Neural cell (in vitro differentiated cells): Measurements from ENCODE around the gene RAB3A. TPM values are rescaled to one million over a fixed set of nuclear protein-coding genes. Genes with fewer than 3 reads are reported as not detected.

Experiments used
- H2AFZ ChIP-seq: fragments of 200-600, 300-800 bp; sonication (generic), shearing (Covaris generic); 2 replicates; pipeline ENCODE4 v1.6.0; 2014; ENCODE audit warnings: low read depth, mild to moderate bottlenecking, antibody characterized with exemption, low read length, moderate library complexity
- H3F3A ChIP-seq: fragments of 200-600 bp; shearing (Covaris generic); 2 replicates; pipeline ENCODE4 v1.6.1; 2016; ENCODE audit warnings: mild to moderate bottlenecking, moderate library complexity, mixed read lengths, antibody characterized with exemption, low read length; ENCODE audit not compliant: insufficient read depth, poor library complexity, severe bottlenecking
- H3K27ac ChIP-seq: fragments of 200-600, 300-800 bp; sonication (generic), shearing (Covaris generic); 2 replicates; pipeline ENCODE4 v1.5.1; 2014; ENCODE audit warnings: mild to moderate bottlenecking, low read length, moderate library complexity
- H3K27me3 ChIP-seq: fragments of 300-800, 200-600 bp; sonication (generic), shearing (Covaris generic); 2 replicates; pipeline ENCODE4 v1.6.0; 2014; ENCODE audit warnings: mild to moderate bottlenecking, low read depth, low read length, moderate library complexity; ENCODE audit not compliant: insufficient read depth
- H3K36me3 ChIP-seq: fragments of 300-800, 200-600 bp; sonication (generic), shearing (Covaris generic); 2 replicates; pipeline ENCODE4 v1.5.1; 2014; ENCODE audit warnings: mild to moderate bottlenecking, antibody characterized with exemption, low read length, moderate library complexity; ENCODE audit not compliant: insufficient read depth
- H3K4me2 ChIP-seq: fragments of 300-800, 200-600 bp; sonication (generic), shearing (Covaris generic); 2 replicates; pipeline ENCODE4 v1.6.0; 2014; ENCODE audit warnings: mild to moderate bottlenecking, low read length
- H3K4me3 ChIP-seq: fragments of 300-800, 200-600 bp; sonication (generic), shearing (Covaris generic); 2 replicates; pipeline ENCODE4 v1.5.1; 2014; ENCODE audit warnings: mild to moderate bottlenecking, low read length, moderate library complexity
- H3K79me2 ChIP-seq: fragments of 200-600 bp; shearing (Covaris generic); replicated peaks from 2 replicates; pipeline ENCODE4 v1.6.0; 2014; ENCODE audit warnings: mild to moderate bottlenecking, low read length, moderate library complexity; ENCODE audit not compliant: insufficient read depth
- H3K9ac ChIP-seq: fragments of 300-800, 200-600 bp; sonication (generic), shearing (Covaris generic); 2 replicates; pipeline ENCODE4 v1.6.1; 2016; ENCODE audit warnings: mild to moderate bottlenecking, low read length, mixed read lengths
- H3K9me2 ChIP-seq: fragments of 200-600 bp; shearing (Covaris generic); 2 replicates; pipeline ENCODE4 v1.6.1; 2016; ENCODE audit warnings: mild to moderate bottlenecking, low read length, mixed read lengths; ENCODE audit not compliant: insufficient read depth
- H3K9me3 ChIP-seq: fragments of 200-600, 300-800 bp; sonication (generic), shearing (Covaris generic); 2 replicates; pipeline ENCODE4 v1.6.1; 2016; ENCODE audit warnings: mild to moderate bottlenecking, mixed run types, low read length, moderate library complexity, mixed read lengths
- H4K20me1 ChIP-seq: fragments of 200-600 bp; shearing (Covaris generic); 2 replicates; pipeline ENCODE4 v1.6.1; 2016; ENCODE audit warnings: mild to moderate bottlenecking, mixed run types; ENCODE audit not compliant: insufficient read depth
- CTCF ChIP-seq: fragments of 450-650 bp; IDR thresholded peaks from 2 replicates; pipeline ENCODE4 v1.5.1; 2014; ENCODE audit warnings: antibody characterized with exemption, mild to moderate bottlenecking, moderate library complexity; ENCODE audit not compliant: poor library complexity, severe bottlenecking
- EP300 ChIP-seq: fragments of 450-650 bp; conservative IDR thresholded peaks from 2 replicates; pipeline ENCODE4 v1.6.1; 2014; ENCODE audit warnings: antibody characterized with exemption, mild to moderate bottlenecking, moderate library complexity; ENCODE audit not compliant: poor library complexity, severe bottlenecking
- EZH2 ChIP-seq: fragments of 200-600, 300-800 bp; shearing (Covaris generic), sonication (generic); IDR thresholded peaks from 2 replicates; pipeline ENCODE4 v1.6.1; 2014; ENCODE audit warnings: antibody characterized with exemption, low read length, borderline replicate concordance, mild to moderate bottlenecking; ENCODE audit not compliant: insufficient read depth, poor library complexity, severe bottlenecking
- MXI1 ChIP-seq: fragments of 450-650 bp; conservative IDR thresholded peaks from 2 replicates; pipeline ENCODE4 v1.6.1; 2014; ENCODE audit warnings: antibody characterized with exemption, mild to moderate bottlenecking; ENCODE audit not compliant: poor library complexity, severe bottlenecking
- POLR2AphosphoS5 ChIP-seq: IDR thresholded peaks from 2 replicates; pipeline ENCODE4 v1.6.1; 2012
- RAD21 ChIP-seq: fragments of 450-650 bp; conservative IDR thresholded peaks from 2 replicates; pipeline ENCODE4 v1.6.1; 2014; ENCODE audit warnings: antibody characterized with exemption, mild to moderate bottlenecking, moderate library complexity
- REST ChIP-seq: IDR thresholded peaks from 2 replicates; pipeline ENCODE4 v1.6.1; 2012; ENCODE audit warnings: borderline replicate concordance
- SMC3 ChIP-seq: fragments of 450-650 bp; conservative IDR thresholded peaks from 2 replicates; pipeline ENCODE4 v1.6.1; 2014; ENCODE audit warnings: antibody characterized with exemption, mild to moderate bottlenecking, moderate library complexity; ENCODE audit not compliant: poor library complexity
- TAF1 ChIP-seq: IDR thresholded peaks from 2 replicates; pipeline ENCODE4 v1.6.1; 2012; ENCODE audit warnings: low read depth
- polyA plus RNA-seq: library from polyadenylated mRNA; depleted of rRNA; stranded (reverse); fragments of >200 nt; gene quantifications from 2 replicates; pipeline ENCODE4 v1.2.3, GENCODE V29; 2014

Gene RAB3A
- polyA plus RNA-seq, 1 donor from 2014 or later, result 32.3 TPM

- TF ChIP-seq CTCF (peak; percentile 99), REST (peak; percentile 47), EP300 (no peak), MXI1 (peak; percentile 41), SMC3 (peak; percentile 72), TAF1 (no peak), RAD21 (peak; percentile 65)
- H4K20me1 ChIP-seq, result no peaks in the 10 kb centered on the region
- H3K79me2 ChIP-seq, result peaks cover 5% of the 10 kb centered on the region
- peak overlapping the region; percentile 96 for H3K4me3 ChIP-seq
- H3K9me3 ChIP-seq, result no peaks in the 10 kb centered on the region
- no peaks in the 10 kb centered on the region for H3K36me3 ChIP-seq
- peak overlapping the region; percentile 92 for H3K9ac ChIP-seq
- no peaks in the 10 kb centered on the region for H3K27me3 ChIP-seq
- H3F3A ChIP-seq, result no peaks in the 10 kb centered on the region
- peak overlapping the region; percentile 52 for H2AFZ ChIP-seq
- peak overlapping the region; percentile 96 for H3K27ac ChIP-seq
- H3K9me2 ChIP-seq, result no peaks in the 10 kb centered on the region
- H3K4me2 ChIP-seq, result peak overlapping the region; percentile 34
Measured at GRCh38 chr19:18152442-18152816, 51.4 kb downstream of the RAB3A start.

- no peaks in the 10 kb centered on the region for H3F3A ChIP-seq
- no peaks in the 10 kb centered on the region for H3K9me3 ChIP-seq
- no peaks in the 10 kb centered on the region for H4K20me1 ChIP-seq
- H3K27ac ChIP-seq, result no peak overlapping the region
- no peak overlapping the region for H3K9ac ChIP-seq
- no peaks in the 10 kb centered on the region for H3K9me2 ChIP-seq
- H3K27me3 ChIP-seq, result no peaks in the 10 kb centered on the region
- no peaks in the 10 kb centered on the region for H3K36me3 ChIP-seq
- H3K79me2 ChIP-seq, result peaks cover 5% of the 10 kb centered on the region
- TF ChIP-seq TAF1, result no peak
- no peak for TF ChIP-seq POLR2AphosphoS5
- no peak for TF ChIP-seq SMC3
- no peak for TF ChIP-seq REST
- no peak for TF ChIP-seq RAD21
- TF ChIP-seq CTCF, result no peak
- TF ChIP-seq MXI1, result no peak
- no peak for TF ChIP-seq EZH2
- no peak for TF ChIP-seq EP300
- H2AFZ ChIP-seq, result no peak overlapping the region
- no peak overlapping the region for H3K4me2 ChIP-seq
- H3K4me3 ChIP-seq, result no peak overlapping the region
Measured at GRCh38 chr19:18150776-18151624, 52.8 kb downstream of the RAB3A start.
